Natural killer cell (primary cell): ENCODE data around the gene PPP1R16B. TPM values are rescaled to one million over a fixed set of nuclear protein-coding genes. Genes with fewer than 3 reads are reported as not detected.

Source experiments
- ATAC-seq, 3 donors: fragments of 150-1000 bp in 2 of 3; fragments of 200-7000 bp in 1 of 3; cut with Tn5 transposase; 1 replicate in 1 of 3; 2 replicates in 2 of 3; pipeline ENCODE4 v1.10.0; 2021; ENCODE audit warnings: mild to moderate bottlenecking in 2 of 3, moderate library complexity in 2 of 3
- DNase-seq, 2 donors: peaks; one replicate each; pipeline versions ENCODE4 v3.0.0 to v3.0.0-alpha.2; 2013 to 2021; ENCODE audit warnings: mixed read lengths in 1 of 2
- H3K27ac ChIP-seq: one replicate; pipeline ENCODE4 v1.5.1; 2013; ENCODE audit warnings: mild to moderate bottlenecking, low read length
- H3K27me3 ChIP-seq: one replicate; pipeline ENCODE4 v1.6.1; 2013; ENCODE audit warnings: low read length; ENCODE audit not compliant: control insufficient read depth, insufficient read depth
- H3K36me3 ChIP-seq: one replicate; pipeline ENCODE4 v1.6.1; 2013; ENCODE audit warnings: low read length; ENCODE audit not compliant: control insufficient read depth, insufficient read depth
- H3K4me1 ChIP-seq: one replicate; pipeline ENCODE4 v1.6.1; 2013; ENCODE audit warnings: low read length; ENCODE audit not compliant: control insufficient read depth, insufficient read depth
- H3K4me3 ChIP-seq: one replicate; pipeline ENCODE4 v1.5.1; 2013; ENCODE audit warnings: low read length
- H3K9me3 ChIP-seq: one replicate; pipeline ENCODE4 v1.6.1; 2013; ENCODE audit warnings: low read length; ENCODE audit not compliant: control insufficient read depth, insufficient read depth
- H3K27ac Mint-ChIP-seq, 2 donors: one replicate each; pipeline ENCODE4 v1.8.0; 2022; ENCODE audit warnings: mild to moderate bottlenecking in 2 of 2, mixed read lengths in 2 of 2, moderate library complexity in 1 of 2
- H3K27me3 Mint-ChIP-seq, 2 donors: one replicate each; pipeline ENCODE4 v1.8.0; 2022; ENCODE audit warnings: low read depth in 2 of 2, mixed read lengths in 2 of 2
- H3K36me3 Mint-ChIP-seq: one replicate; pipeline ENCODE4 v1.8.0; 2022; ENCODE audit warnings: mixed read lengths
- H3K4me1 Mint-ChIP-seq, 2 donors: one replicate each; pipeline ENCODE4 v1.8.0; 2022; ENCODE audit warnings: mixed read lengths in 2 of 2
- H3K4me3 Mint-ChIP-seq: one replicate; pipeline ENCODE4 v1.8.0; 2022; ENCODE audit warnings: mild to moderate bottlenecking, moderate library complexity, mixed read lengths
- H3K9me3 Mint-ChIP-seq, 2 donors: one replicate each; pipeline ENCODE4 v1.8.0; 2022; ENCODE audit warnings: mixed read lengths in 2 of 2
- CTCF ChIP-seq: fragments of 200-600 bp; IDR thresholded peaks from one replicate; pipeline ENCODE4 v1.8.0; 2022; ENCODE audit warnings: antibody characterized with exemption
- WGBS: methylation state at CpG from one replicate; pipeline ENCODE4 v1.1.7; 2013; ENCODE audit warnings: missing lambda C conversion rate; ENCODE audit not compliant: insufficient coverage; 5-methylcytosine and 5-hydroxymethylcytosine counted together
- intact Hi-C: fragments of 100-400 bp; cut with micrococcal nuclease; formaldehyde crosslinking; loops from one replicate; pipeline ENCODE4 v1.14.2; 2022
- total RNA-seq, 4 donors: library from RNA; stranded (reverse); fragments of 120-200 nt in 1 of 4; gene quantifications; one replicate each; pipeline versions ENCODE4 v1.2.3 to v1.2.4, GENCODE V29; 2013 to 2022

Gene PPP1R16B
- total RNA-seq, 3 donors from 2014 or later (not counting 1 experiment from before 2014, with no cell fraction given), result 52.0 to 62.3 (median 53.7) TPM

- no peaks in the 10 kb centered on the region for H3K9me3 ChIP-seq
- H3K36me3 ChIP-seq, result peaks cover 11% of the 10 kb centered on the region
- H3K27ac ChIP-seq, result peak overlapping the region; percentile 73
- Mint-ChIP-seq H3K9me3 (no peaks in the 10 kb centered on the region), H3K4me1 (peaks cover 64 to 67% of the 10 kb centered on the region in 2 donors), H3K36me3 (no peaks in the 10 kb centered on the region), H3K4me3 (peak overlapping the region; percentile 70), H3K27ac (peak overlapping the region; percentile 89 to 92), H3K27me3 (no peaks in the 10 kb centered on the region)
- H3K4me1 ChIP-seq, result peaks cover 40% of the 10 kb centered on the region
- H3K27me3 ChIP-seq, result no peaks in the 10 kb centered on the region
- H3K4me3 ChIP-seq, result no peak overlapping the region
- no peak for TF ChIP-seq CTCF
- 57% methylated on average over 1 of the region's 1 CpG for WGBS
- intact Hi-C loops, result loop anchor here (5.0 kb wide), 1 partner anchor 50 kb away; no protein-coding TSS in a partner anchor
- peak in 1 of 2 donors; percentile 69 for DNase-seq
- ATAC-seq, result peak; percentile 17 to 43 (median 37)
Observed at GRCh38 chr20:38842558-38842981, 37.1 kb downstream of the PPP1R16B start.

GRCh38 chr20:38843346-38843745, 37.8 kb downstream of the PPP1R16B start:
- Mint-ChIP-seq H3K4me3 (no peak overlapping the region), H3K27ac (peak overlapping the region; percentile 89 to 92), H3K36me3 (no peaks in the 10 kb centered on the region), H3K27me3 (no peaks in the 10 kb centered on the region), H3K9me3 (no peaks in the 10 kb centered on the region), H3K4me1 (peaks cover 68 to 71% of the 10 kb centered on the region in 2 donors)
- intact Hi-C loops, result loop anchor here (5.0 kb wide), 1 partner anchor 49 kb away; no protein-coding TSS in a partner anchor
- DNase-seq (no peak), ATAC-seq (no peak)
- WGBS, result 84% methylated on average over 2 of the region's 3 CpGs
- Histone ChIP-seq H3K27me3 (no peaks in the 10 kb centered on the region), H3K36me3 (peaks cover 4% of the 10 kb centered on the region), H3K27ac (peak overlapping the region; percentile 73), H3K4me1 (peaks cover 40% of the 10 kb centered on the region), H3K9me3 (no peaks in the 10 kb centered on the region), H3K4me3 (no peak overlapping the region)
- TF ChIP-seq CTCF, result no peak

- intact Hi-C loops, result loop anchor here (5.0 kb wide), 1 partner anchor 47 kb away; no protein-coding TSS in a partner anchor
Observed at GRCh38 chr20:38844963-38845362, 39.5 kb downstream of the PPP1R16B start.

More at GRCh38 chr20:38844963-38845362, 39.5 kb downstream of the PPP1R16B start:
- no peaks in the 10 kb centered on the region for H3K9me3 Mint-ChIP-seq
- Histone ChIP-seq H3K36me3 (no peaks in the 10 kb centered on the region), H3K4me1 (peaks cover 37% of the 10 kb centered on the region), H3K27ac (peak overlapping the region; percentile 6), H3K27me3 (no peaks in the 10 kb centered on the region), H3K4me3 (no peak overlapping the region), H3K9me3 (no peaks in the 10 kb centered on the region)
- peak overlapping the region; percentile 35 to 67 for H3K27ac Mint-ChIP-seq
- no peak for TF ChIP-seq CTCF
- DNase-seq (peak in 1 of 2 donors; percentile 51), ATAC-seq (no peak)
- H3K4me3 Mint-ChIP-seq, result no peak overlapping the region
- H3K36me3 Mint-ChIP-seq, result no peaks in the 10 kb centered on the region
- peaks cover 72 to 75% of the 10 kb centered on the region in 2 donors for H3K4me1 Mint-ChIP-seq
- no peaks in the 10 kb centered on the region for H3K27me3 Mint-ChIP-seq
- 80% methylated on average over 4 of the region's 4 CpGs for WGBS
